ENCODE results near the gene EXOSC9. TPM values are rescaled to one million over a fixed set of nuclear protein-coding genes. Genes with fewer than 3 reads are reported as not detected.
A peak's percentile ranks its signal among the peaks of the same experiment; 100 is the strongest.

Gene EXOSC9
- total and polyA plus RNA-seq, 2 of the 8 experiments (the other 6 are each of a cell fraction or from before 2014, with no cell fraction given), result 33.2 to 54.9 TPM

DNA sequence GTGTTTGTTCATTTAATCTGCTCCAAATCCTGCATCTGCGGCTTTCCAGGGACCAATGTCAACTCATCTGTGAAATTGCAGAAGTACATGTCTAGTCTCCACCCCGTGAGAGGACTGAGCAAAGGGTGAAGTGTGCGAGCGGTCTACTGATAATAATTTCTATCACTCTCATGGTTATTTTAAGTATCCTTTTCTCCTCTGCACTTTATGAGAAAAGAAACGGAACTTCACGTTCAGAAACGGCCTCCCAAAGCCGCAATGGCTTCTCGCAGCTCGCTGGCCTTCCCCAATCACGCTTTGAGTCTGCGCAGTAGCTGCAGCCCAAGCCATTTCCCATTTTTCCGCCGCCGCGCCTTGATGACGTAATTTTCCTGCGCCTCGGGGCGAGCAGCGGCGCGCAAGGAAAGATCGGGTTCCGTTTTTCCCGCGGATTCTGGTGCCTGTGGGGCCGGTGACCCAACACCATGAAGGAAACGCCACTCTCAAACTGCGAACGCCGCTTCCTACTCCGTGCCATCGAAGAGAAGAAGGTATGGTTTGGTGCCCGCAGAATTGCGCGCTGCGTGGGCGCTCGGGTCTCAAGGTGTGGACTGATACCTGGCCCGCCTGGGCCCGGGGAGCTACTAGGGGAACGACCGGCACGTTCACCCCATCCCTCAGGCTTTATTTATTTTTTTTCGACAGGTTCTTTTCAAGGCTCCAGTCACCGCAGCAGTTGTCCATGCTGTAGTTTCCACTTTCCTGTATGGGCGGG is at the start of gene EXOSC9 (continued):
- TF ChIP-seq SIN3A (conservative IDR thresholded peaks at IDR 0.05 in 1 of 2, IDR thresholded peaks at IDR 0.05 in 1 of 2; ENCODE audit: low read depth in 1 of 2, low read length in 2 of 2), result peak in 1 of 2 experiments; percentile 43; a peak in 1 of 4 replicates
- no peak for TF ChIP-seq BCL11A (IDR thresholded peaks at IDR 0.05; ENCODE audit: low read depth in 2 of 2, low read length in 2 of 2)
- TF ChIP-seq USF2 (IDR thresholded peaks at IDR 0.05; ENCODE audit: low read length), result no peak
- TF ChIP-seq CHD7 (IDR thresholded peaks at IDR 0.05; ENCODE audit: insufficient replicate concordance, low read length), result no peak
- TF ChIP-seq SP1 (IDR thresholded peaks at IDR 0.05; ENCODE audit: low read depth, low read length), result no peak
- TF ChIP-seq YY1 (IDR thresholded peaks at IDR 0.05; ENCODE audit: low read depth, low read length), result peak; percentile 96
- peak; percentile 48 for TF ChIP-seq CTBP2 (IDR thresholded peaks at IDR 0.05; ENCODE audit: borderline replicate concordance, insufficient read depth, insufficient read length, low read length)
- TF ChIP-seq RBBP5 (IDR thresholded peaks at IDR 0.05; ENCODE audit: borderline replicate concordance, low read depth, low read length), result peak; percentile 94

Data from H1 (cell line).